NCI-H1092 (cell line): ENCODE data around the gene PSME1.

Source experiments
- DNase-seq: peaks from one replicate; lab custom pipeline; 2025; lab: John Stamatoyannopoulos, UW

The PSME1 gene

DNA sequence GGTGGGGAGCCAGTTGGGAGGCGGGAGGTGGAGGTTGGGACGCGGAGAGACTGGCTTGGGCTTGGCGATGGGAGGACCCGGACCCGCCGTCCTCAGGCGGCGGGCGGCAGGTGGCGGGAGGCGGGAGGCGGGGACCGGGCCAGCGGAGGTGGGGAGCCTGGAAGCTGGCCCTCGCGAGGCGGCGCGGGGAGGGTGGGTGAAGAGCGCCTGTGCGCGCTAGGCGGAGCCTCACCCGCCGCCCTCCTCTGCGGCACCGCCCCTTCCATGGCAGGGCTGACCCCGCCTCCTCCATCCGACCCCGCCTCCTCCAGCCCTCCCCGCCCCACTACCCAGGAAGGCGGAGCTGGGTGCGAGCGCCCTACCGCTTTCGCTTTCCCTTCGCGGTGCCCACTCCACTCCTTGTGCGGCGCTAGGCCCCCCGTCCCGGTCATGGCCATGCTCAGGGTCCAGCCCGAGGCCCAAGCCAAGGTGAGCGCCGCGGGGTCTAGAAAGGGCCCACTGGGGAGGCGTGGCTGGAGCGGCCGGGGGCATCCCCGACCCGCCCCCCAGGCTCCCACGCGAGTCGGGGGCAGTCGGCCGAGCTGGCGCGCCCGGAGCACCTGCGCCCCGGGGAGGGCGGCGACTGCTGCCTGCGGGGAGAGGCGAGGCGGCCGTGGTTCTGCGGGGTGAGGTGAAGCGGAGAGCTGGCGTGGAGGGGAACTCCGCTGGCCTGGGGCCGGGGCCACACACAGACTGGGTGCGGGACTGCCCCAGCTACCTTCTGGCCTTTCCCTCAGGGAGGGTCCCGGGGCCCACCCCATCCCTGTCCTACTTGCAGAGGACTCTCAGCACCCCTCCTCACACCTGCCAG lies at the start of gene PSME1:
PSME1 (plus strand) TSS at position 361 of the 850 bp plus-strand sequence; CDS start at position 430, 69 bp downstream.
- DNase-seq = peak; percentile 93

DNA sequence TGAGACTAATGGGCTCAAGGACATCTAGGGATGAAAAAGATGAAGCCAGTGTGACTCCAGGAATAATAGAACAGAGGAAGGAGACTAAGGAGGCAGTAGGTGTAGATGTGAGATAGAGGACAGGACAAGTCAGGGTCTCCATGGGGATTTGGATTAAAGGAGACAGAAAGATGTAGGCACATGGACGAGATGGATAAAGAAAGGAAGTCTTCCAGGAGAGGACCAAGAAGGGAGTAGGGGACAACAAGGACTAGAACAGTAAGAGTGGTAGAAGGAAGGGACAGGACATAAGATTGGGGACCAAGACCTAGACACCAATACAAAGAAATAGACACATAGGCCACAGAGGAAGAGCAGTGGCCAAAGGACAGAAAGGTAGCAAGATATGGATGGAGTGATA lies 49.0 kb upstream of the PSME1 start:
- no peak for DNase-seq

DNA sequence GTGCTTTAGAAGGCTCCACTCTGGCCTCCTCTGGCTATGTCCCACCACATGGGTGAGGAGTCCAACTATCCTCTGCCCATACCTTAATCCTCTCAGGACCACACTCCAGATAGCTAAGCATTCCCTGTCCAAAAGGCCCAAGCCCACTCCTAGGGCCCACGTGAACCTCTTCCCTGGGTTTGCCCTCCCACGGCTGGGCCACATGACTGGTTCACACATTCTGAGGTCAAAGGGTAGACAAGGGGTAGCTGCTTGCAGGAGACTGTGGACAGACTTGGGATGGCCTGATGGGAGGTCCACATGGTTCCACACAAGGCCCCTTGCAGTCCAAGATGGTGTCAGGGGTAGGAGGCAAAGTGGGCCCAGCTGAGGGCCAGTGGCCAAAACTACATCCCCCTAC lies 47.9 kb upstream of the PSME1 start:
- DNase-seq = no peak

DNA sequence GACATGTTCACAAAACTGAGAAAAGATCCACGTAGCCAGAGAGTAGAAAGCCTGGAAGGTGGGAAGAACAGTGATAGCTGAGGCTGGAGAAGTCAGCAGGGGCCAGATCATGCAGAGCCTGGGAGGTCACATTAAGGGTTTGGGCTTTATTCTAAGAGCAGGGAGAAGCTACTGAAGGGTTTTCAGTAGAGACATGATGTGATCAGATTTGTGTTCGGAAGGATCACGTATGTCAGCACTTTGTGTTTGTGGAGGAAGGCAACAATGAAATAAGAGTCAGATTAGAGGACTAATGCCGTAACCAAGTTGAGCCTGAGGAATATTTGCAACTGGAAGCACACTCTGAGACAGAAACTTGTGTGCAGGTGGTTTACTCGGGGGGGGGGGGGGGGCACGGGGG lies 46.1 kb upstream of the PSME1 start:
- no peak for DNase-seq

DNA sequence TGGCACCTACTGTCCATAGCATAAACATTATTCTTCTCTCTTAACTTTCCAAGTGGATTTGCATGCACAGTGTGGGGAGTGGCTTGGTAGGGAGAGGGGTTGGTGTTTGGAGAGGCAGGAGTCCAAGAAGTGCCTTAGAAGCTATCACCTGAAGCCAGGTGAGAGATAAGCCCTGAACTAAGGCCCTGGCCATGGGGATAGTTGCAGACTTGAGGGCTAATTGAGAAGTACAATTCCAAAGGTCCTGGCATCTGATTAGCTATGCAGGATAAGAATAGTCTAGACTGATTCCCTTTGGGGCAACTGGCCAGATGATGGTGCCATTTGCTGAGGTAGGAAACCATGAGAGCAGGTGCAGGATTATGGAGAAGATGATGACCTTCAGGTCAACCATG lies 43.9 kb upstream of the PSME1 start:
- DNase-seq = no peak

DNA sequence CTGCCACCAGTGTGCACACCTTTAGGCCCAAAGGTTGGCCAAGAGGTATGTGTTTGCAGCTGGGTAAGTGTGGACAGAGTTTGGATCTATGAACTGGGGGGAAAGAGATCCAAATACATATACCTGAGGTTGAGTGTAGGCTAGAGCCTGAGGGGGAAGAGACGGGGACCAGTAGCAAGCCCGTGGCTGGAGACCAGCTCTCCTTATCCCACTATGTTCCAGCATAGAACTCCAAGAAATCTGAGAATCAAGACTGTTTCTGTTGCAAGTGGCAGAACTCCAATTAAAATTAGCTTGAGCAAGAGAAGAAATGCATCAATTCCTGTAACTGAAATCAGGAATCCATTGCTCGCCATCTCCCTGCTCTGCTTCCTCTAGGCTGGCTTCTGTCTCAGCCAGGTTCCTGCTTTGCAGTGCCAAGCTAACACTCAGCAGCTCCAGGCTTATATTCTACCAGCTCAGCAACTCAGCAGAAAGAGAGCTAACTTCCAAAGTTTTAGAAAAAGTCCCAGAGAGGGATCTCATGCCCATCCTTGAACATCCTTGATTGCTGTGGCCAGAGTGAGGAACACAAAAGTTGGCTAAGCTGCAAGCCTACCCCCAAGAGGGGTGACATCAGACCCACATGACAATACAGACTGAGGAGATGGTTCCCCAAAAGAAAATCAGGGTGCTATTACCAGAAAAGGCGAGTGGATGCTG lies 43.3 kb upstream of the PSME1 start:
- DNase-seq = no peak

DNA sequence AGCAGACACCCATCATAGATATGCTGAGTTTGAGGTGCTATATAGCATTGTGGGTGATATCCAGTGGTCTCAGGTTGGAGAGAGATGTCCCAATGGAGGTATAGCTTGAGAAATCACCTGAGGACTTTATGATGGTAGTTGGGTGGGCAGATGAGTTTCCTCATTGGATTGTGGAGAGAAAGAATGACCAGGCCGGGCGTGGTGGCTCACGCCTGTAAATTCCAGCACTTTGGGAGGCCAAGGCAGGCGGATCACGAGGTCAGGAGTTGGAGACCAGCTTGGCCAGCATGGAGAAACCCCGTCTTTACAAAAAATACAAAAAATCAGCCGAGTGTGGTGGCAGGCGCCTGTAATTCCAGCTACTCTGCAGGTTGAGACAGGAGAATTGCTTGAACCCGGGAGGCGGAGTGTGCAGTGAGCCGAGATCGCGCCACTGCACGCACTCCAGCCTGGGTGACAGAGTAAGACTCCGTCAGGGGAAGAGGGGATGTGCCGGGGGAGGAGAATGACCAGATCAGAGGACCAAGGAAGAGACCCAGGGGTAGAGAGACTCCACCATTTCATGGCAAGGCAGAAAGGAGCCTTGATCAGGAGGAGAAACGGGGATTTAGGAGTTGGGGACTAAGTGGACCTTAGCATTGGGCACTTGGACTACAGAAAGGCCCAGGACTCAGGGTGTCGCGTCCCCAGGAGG lies 42.6 kb upstream of the PSME1 start:
- DNase-seq = no peak

DNA sequence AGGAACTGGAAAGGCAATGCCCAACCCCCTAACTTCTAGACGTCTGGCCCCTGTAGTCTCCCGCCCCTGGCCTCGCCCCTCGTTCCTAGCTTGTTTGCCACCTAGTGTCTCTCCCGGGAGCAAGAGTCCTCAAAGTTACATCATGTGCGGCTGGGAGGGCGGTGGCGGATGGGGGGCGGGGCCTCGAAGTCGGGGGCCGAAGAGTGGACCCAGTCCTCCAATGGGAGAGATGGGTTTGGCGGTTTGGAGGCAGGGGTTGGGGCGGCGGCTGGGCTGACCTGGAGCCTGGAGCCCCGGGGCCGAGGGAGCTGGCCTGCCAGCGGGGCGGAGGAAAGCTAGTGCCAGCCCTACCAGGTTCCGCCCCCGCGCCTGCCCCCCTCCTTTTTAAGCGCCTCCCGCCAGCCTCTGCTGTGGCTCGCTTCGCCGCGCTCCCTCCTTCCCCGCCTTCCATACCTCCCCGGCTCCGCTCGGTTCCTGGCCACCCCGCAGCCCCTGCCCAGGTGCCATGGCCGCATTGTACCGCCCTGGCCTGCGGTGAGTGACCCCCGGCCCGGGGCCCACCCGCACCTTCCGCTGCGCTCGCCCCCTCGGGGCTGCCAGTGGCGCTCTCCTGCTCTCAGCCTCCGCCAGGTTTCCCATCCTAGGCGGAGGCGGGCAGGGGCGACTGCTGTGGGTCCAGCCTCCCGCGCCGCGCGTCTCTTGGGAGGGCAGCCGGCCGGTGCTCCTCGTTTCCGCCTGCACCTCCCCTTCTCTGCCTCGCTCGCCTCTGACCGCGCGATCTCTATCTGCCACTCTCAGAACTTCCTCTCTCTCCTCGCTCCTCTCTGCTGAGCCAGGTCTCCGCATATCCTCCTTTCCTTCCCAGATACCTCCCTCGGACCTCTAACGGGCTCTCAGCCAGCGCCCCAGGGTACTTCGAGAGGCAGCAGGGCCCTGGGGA lies 41.8 kb upstream of the PSME1 start, which contains the start of gene PCK2:
PCK2 (plus strand) TSS at position 411 of the 940 bp plus-strand sequence; CDS start at position 506, 95 bp downstream.
- peak; percentile 72 for DNase-seq

DNA sequence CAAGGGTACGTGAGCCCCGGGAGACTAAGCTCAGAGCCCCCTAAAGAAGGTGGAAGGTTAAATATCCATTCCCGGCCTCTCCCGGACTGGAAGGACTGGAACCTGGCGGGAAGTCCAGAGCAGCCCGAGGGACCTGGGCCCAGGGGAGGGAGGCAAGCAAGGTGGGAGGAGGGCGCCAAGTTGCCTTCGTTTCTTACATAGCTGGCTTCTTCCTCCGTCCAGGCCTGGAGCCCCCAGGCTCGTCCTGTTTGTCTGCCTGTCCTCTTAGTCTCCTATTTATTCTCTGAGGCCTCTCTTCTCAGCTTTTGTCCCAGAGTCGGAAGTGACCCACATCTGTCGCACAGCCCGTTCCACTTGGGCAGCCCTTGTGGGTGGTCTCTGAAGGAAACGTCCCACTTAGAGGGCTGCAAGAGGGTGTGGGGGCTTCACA lies 41.1 kb upstream of the PSME1 start:
- no peak for DNase-seq

DNA sequence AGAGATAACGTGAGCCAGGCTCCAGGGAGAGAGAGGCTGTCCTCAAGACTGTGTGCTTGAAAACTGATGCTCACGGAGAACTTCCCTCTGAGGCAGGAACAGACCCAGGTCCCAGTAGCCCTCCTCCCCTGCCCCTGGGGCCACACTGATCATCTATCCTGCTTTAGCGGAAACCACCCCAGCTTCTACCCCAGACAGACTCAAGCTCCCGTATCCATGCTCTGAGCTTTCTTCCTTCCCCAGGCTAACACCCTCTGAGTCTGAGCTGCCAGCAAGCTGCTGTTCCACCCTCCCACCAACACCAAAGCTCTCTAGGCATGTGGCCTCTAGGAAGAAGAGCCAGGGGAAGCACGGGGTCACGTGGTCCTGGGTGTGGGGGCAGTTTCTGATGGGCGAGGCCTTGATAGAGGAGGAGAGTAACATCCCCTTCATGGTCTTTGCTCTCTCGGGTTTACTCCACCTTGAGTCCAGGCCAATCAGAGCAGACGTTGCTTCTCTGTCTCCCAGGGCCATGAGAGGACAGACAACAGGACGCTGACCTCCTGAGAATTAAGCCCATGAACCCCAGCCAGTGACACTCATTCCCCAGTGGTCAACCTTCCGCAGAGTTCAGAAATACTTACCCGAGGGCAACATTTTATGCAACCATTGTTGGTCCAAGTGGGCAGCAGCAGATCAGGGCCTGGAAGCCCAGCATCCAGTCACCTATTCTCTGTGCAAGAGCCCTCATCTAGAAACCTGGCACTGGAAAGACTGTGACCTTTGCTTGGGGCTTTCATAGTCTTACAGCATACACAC lies 40.5 kb upstream of the PSME1 start:
- no peak for DNase-seq

DNA sequence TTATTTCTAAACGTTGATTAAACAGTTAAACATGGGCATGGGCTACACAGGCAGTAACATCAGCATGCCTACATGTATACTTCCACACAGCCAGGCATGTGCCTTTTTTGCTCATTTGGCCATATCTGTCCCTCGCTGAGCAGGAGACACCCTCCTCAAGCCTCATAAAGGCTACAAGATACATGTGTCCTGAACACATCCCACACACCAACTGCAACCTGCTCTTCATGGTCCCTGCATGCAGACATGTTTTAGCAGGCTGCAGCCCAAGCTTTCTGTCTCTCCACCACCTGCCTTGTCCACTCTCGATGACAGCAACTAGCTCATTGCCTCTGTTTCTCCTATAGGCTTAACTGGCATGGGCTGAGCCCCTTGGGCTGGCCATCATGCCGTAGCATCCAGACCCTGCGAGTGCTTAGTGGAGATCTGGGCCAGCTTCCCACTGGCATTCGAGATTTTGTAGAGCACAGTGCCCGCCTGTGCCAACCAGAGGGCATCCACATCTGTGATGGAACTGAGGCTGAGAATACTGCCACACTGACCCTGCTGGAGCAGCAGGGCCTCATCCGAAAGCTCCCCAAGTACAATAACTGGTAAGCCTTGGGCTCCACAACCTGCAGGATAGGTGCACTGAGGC lies 39.3 kb upstream of the PSME1 start:
- no peak for DNase-seq

DNA sequence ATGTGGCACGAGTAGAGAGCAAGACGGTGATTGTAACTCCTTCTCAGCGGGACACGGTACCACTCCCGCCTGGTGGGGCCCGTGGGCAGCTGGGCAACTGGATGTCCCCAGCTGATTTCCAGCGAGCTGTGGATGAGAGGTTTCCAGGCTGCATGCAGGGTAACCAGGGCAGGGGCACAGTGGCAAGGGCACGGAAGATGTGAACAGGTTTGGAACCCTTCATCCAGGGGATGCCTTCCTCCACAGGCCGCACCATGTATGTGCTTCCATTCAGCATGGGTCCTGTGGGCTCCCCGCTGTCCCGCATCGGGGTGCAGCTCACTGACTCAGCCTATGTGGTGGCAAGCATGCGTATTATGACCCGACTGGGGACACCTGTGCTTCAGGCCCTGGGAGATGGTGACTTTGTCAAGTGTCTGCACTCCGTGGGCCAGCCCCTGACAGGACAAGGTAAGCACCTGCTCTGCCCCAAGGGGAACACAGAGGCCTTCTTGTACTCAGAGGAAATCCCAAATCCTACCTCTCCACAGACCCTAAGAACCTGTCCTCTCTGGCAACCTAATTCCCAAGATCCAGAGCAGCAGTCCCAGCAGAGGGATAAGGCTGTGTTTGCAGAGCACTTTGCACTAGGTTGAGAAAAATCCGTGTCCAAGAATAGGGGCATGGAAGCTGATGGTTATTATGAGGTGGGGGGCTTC lies 37.6 kb upstream of the PSME1 start:
- no peak for DNase-seq

DNA sequence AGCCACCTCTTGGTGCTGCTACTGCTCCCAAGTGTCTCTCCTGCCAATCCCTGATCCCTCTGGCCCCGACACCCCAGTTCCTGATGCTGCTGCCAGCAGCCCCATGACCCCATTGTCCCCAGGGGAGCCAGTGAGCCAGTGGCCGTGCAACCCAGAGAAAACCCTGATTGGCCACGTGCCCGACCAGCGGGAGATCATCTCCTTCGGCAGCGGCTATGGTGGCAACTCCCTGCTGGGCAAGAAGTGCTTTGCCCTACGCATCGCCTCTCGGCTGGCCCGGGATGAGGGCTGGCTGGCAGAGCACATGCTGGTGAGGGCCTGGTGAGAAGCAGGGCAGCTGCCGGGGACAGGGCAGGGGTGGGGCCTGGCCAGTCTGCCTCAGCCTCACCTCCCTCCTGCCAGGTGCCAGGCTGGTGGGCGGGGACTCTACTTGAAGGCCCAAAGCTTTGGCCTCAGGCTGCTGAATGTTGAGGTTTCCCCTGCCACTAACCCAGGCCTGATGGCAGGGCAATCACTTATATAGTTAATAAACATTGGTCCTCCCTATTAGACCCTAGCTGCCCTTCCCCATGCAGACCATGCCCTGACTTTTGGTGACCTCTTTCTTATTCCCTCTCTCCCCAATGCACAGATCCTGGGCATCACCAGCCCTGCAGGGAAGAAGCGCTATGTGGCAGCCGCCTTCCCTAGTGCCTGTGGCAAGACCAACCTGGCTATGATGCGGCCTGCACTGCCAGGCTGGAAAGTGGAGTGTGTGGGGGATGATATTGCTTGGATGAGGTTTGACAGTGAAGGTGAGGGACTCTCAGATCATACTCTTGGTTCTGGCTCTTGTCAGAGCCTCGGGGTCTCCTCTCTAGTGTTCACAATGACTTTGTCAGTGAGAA lies 36.8 kb upstream of the PSME1 start:
- peak; percentile 43 for DNase-seq

DNA sequence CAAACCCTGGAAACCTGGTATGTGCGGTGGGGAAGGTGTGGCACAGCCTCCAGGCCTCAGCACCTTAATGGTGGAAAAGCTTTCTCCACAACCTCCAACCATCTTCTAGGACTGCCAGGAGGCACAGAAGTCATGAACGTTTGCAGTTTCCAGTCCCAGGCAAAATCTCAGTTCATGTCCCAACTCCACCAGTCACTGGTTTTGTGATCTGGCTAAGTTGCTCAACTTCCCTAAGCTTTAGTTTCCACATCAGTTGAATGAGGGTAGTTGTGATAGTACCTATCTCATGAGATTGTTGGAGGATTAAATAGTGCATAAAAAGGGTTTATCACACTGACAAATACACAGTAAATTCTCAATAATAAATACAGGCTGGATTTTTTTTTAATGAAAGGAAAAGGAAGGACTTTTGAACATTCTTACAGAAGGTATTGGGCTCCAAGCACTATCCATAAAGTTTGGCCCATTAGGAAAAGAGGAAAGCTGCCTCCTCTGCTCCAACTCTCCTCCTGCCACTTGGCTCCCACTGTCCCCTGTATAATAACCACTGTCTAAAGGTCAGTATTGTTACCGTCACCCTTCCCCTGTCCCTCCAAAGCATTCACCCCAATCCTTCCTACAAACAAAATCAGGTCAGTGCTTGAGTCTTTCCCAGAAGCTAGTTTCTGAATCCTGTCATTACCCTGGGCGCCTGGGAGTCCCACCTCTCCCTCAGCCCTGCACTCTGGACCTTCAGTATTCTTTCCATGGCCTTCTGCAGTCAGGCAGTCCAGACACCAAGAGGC lies 35.6 kb upstream of the PSME1 start:
- no peak for DNase-seq

DNA sequence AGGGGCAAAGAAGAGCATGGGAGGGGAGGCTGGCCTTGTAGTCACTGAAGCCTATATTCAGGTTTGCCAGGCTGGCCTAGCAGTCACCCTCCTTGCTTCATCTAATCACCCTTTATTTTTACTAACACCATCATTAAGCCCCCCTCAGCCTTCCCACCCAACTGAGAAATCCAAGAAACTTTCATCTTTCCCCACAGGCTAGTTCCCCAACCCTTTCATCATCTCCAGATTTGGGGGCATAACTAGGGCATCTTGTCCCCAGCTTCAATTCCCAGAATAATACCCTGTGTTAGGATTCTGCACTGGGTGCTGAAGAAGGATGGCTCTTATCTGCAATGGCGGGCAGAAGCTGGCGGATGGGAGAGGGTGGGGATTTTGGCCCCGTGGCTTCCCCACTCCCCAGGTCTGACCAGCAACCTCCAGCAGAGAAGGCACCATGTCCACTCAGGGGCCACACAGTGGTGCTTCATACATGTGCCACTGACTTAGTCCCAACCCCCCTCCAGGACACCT lies 35.0 kb upstream of the PSME1 start:
- no peak for DNase-seq

DNA sequence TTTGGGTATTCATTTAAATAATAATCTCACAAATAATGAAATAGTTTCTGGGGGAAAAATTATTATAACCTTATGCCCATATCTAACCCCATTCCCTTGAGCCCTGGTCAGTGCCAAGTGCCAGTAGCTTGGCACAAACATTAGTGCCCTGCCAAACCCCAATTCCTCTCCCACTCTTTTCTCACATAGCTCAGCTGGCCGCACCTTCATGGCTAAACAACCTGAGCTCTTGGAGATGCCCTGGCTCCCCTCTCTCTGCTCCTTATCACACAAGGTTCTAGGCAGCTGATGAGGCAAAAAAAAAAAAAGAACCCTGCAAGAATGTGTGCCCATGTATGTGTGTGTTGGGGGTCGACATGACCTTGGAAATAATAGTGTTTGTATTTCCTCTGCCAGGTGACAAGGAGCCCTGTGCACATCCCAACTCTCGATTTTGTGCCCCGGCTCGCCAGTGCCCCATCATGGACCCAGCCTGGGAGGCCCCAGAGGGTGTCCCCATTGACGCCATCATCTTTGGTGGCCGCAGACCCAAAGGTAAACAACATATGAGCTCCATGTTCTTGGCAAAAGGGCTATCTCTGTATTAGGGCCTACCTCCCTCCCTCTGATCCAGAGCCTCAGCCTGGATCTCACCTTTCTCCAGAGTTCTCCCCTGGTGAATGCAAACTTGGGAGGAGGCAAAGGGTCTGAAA lies 33.5 kb upstream of the PSME1 start:
- no peak for DNase-seq

DNA sequence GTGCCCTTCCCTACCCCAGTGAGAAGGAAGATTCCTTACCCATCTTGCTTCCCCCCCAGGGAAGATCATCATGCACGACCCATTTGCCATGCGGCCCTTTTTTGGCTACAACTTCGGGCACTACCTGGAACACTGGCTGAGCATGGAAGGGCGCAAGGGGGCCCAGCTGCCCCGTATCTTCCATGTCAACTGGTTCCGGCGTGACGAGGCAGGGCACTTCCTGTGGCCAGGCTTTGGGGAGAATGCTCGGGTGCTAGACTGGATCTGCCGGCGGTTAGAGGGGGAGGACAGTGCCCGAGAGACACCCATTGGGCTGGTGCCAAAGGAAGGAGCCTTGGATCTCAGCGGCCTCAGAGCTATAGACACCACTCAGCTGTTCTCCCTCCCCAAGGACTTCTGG lies 32.5 kb upstream of the PSME1 start:
- no peak for DNase-seq
